H1 (cell line): ENCODE data around the gene NUP210L. TPM values are rescaled to one million over a fixed set of nuclear protein-coding genes. Genes with fewer than 3 reads are reported as not detected.

ENCODE experiments used
- CTCF ChIA-PET: fragments of 300-600 bp; sonication (Branson Sonifier 250); formaldehyde crosslinking; loops from one replicate; lab custom pipeline; 2021; ENCODE audit not compliant: partially characterized antibody; lab: Charles Lee
- POLR2A ChIA-PET: fragments of 300-600 bp; sonication (Branson Sonifier 250); formaldehyde crosslinking; loops from one replicate; lab custom pipeline; 2021; ENCODE audit warnings: inconsistent platforms; ENCODE audit not compliant: partially characterized antibody; lab: Charles Lee
- DNase-seq, 2 experiments: peaks; one replicate each; pipeline versions ENCODE4 v3.0.0 to v3.0.0-alpha.2; 2010 to 2022; ENCODE audit warnings: low spot score in 2 of 2, low read depth in 1 of 2, mixed read lengths in 1 of 2
- FAIRE-seq: peaks from 2 replicates; lab custom pipeline; 2011; peaks lifted over from hg19 to GRCh38; lab: Jason Lieb, UNC
- H2AFZ ChIP-seq: 2 replicates; pipeline ENCODE4 v1.8.1; 2012; ENCODE audit warnings: low read length, inconsistent platforms
- H2AK5ac ChIP-seq: 2 replicates; pipeline ENCODE4 v1.6.1; 2013; ENCODE audit warnings: low read depth, low read length
- H2BK120ac ChIP-seq: replicated peaks from 2 replicates; pipeline ENCODE3; 2013; ENCODE audit warnings: low read depth, low read length, inconsistent platforms
- H2BK12ac ChIP-seq: 2 replicates; pipeline ENCODE4 v1.6.1; 2013; ENCODE audit warnings: low read depth, low read length
- H2BK15ac ChIP-seq: 2 replicates; pipeline ENCODE4 v1.6.1; 2013; ENCODE audit warnings: low read length
- H2BK20ac ChIP-seq: 2 replicates; pipeline ENCODE4 v1.6.1; 2013; ENCODE audit warnings: low read length
- H2BK5ac ChIP-seq: 2 replicates; pipeline ENCODE4 v1.6.1; 2013; ENCODE audit warnings: low read depth, low read length
- H3K14ac ChIP-seq: 2 replicates; pipeline ENCODE4 v1.6.1; 2013; ENCODE audit warnings: inconsistent platforms; ENCODE audit not compliant: insufficient read length
- H3K18ac ChIP-seq: 2 replicates; pipeline ENCODE4 v1.6.1; 2013; ENCODE audit warnings: low read length; ENCODE audit errors: extremely low read depth
- H3K23ac ChIP-seq: 2 replicates; pipeline ENCODE4 v1.6.1; 2013; ENCODE audit warnings: inconsistent platforms; ENCODE audit not compliant: insufficient read length
- H3K23me2 ChIP-seq: 2 replicates; pipeline ENCODE4 v1.6.1; 2013; ENCODE audit warnings: low read depth, low read length
- H3K27ac ChIP-seq: 2 replicates; pipeline ENCODE4 v1.6.1; 2011; ENCODE audit warnings: low read depth, low read length, inconsistent platforms
- H3K27me3 ChIP-seq, 4 experiments: replicated peaks in 1 of 4; 1 replicate in 1 of 4; 2 replicates in 3 of 4; pipeline versions ENCODE4 v1.6.1 to v1.8.1; 2011 to 2013; ENCODE audit warnings: low read length in 3 of 4, mild to moderate bottlenecking in 3 of 4, inconsistent platforms in 2 of 4, mixed read lengths in 2 of 4, moderate library complexity in 1 of 4; ENCODE audit not compliant: control insufficient read depth in 3 of 4, insufficient read depth in 3 of 4; ENCODE audit errors: extremely low read depth in 1 of 4
- H3K36me3 ChIP-seq, 4 experiments: 2 replicates each; pipeline versions ENCODE4 v1.6.1 to v1.8.1; 2011 to 2013; ENCODE audit warnings: mild to moderate bottlenecking in 4 of 4, low read length in 3 of 4, moderate library complexity in 2 of 4, control low read depth in 1 of 4, inconsistent platforms in 1 of 4; ENCODE audit not compliant: insufficient read depth in 4 of 4, control insufficient read depth in 2 of 4
- H3K4ac ChIP-seq: replicated peaks from 2 replicates; pipeline ENCODE3; 2013; ENCODE audit warnings: low read length, low read depth, mixed read lengths, inconsistent platforms; ENCODE audit not compliant: insufficient read length
- H3K4me1 ChIP-seq, 4 experiments: replicated peaks in 1 of 4; 1 replicate in 1 of 4; 2 replicates in 3 of 4; pipeline versions ENCODE4 v1.6.1 to v1.8.1; 2011 to 2013; ENCODE audit warnings: low read length in 3 of 4, inconsistent platforms in 2 of 4, mixed read lengths in 1 of 4; ENCODE audit not compliant: insufficient read depth in 4 of 4, control insufficient read depth in 3 of 4
- H3K4me2 ChIP-seq, 2 experiments: 2 replicates each; pipeline versions ENCODE4 v1.6.1 to v1.8.1; 2011 to 2013; ENCODE audit warnings: low read depth in 2 of 2, low read length in 2 of 2, control low read depth in 1 of 2, inconsistent platforms in 1 of 2, mild to moderate bottlenecking in 1 of 2; ENCODE audit not compliant: insufficient read depth in 1 of 2
- H3K4me3 ChIP-seq, 4 experiments: fragments of 200-600, 300-600 bp in 1 of 4; sonication (generic), shearing (Covaris generic), sonication (Bioruptor Twin) in 1 of 4; 2 replicates each; pipeline versions ENCODE4 v1.5.1 to v1.8.1; 2011 to 2016; ENCODE audit warnings: low read length in 4 of 4, low read depth in 3 of 4, control low read depth in 2 of 4, inconsistent platforms in 2 of 4, mild to moderate bottlenecking in 2 of 4, mixed read lengths in 1 of 4, moderate library complexity in 1 of 4; ENCODE audit not compliant: insufficient read depth in 2 of 4; ENCODE audit errors: extremely low read depth in 1 of 4
- H3K56ac ChIP-seq: replicated peaks from 2 replicates; pipeline ENCODE3; 2013; ENCODE audit warnings: low read depth, mild to moderate bottlenecking, mixed read lengths, low read length, inconsistent platforms; ENCODE audit not compliant: insufficient read length
- H3K79me1 ChIP-seq: 2 replicates; pipeline ENCODE4 v1.6.1; 2013; ENCODE audit warnings: low read depth, low read length, control low read depth
- H3K79me2 ChIP-seq, 2 experiments: 2 replicates each; pipeline versions ENCODE4 v1.6.1 to v1.8.1; 2012 to 2013; ENCODE audit warnings: low read length in 2 of 2, mild to moderate bottlenecking in 2 of 2, inconsistent platforms in 1 of 2; ENCODE audit not compliant: insufficient read depth in 2 of 2, control insufficient read depth in 1 of 2
- H3K9ac ChIP-seq, 4 experiments: replicated peaks in 1 of 4; 1 replicate in 1 of 4; 2 replicates in 3 of 4; pipeline versions ENCODE4 v1.6.1 to v1.8.1; 2011 to 2013; ENCODE audit warnings: low read depth in 3 of 4, low read length in 3 of 4, control low read depth in 2 of 4, mild to moderate bottlenecking in 2 of 4, moderate library complexity in 2 of 4, inconsistent platforms in 1 of 4; ENCODE audit errors: extremely low read depth in 1 of 4
- H3K9me3 ChIP-seq, 2 experiments: 2 replicates each; pipeline versions ENCODE4 v1.6.1 to v1.8.1; 2012 to 2013; ENCODE audit warnings: mild to moderate bottlenecking in 2 of 2, moderate library complexity in 2 of 2, control low read depth in 1 of 2, inconsistent platforms in 1 of 2, low read depth in 1 of 2, low read length in 1 of 2, mixed read lengths in 1 of 2; ENCODE audit not compliant: insufficient read depth in 2 of 2
- H4K20me1 ChIP-seq, 2 experiments: replicated peaks in 1 of 2; 2 replicates each; pipeline versions ENCODE3 to v1.8.1; 2011 to 2013; ENCODE audit warnings: inconsistent platforms in 2 of 2, low read length in 2 of 2, mild to moderate bottlenecking in 1 of 2; ENCODE audit not compliant: insufficient read depth in 2 of 2, control insufficient read depth in 1 of 2
- H4K5ac ChIP-seq: 2 replicates; pipeline ENCODE4 v1.6.1; 2013; ENCODE audit warnings: low read length, low read depth, mixed read lengths, inconsistent platforms; ENCODE audit not compliant: insufficient read length
- H4K8ac ChIP-seq: 2 replicates; pipeline ENCODE4 v1.8.0; 2013; ENCODE audit warnings: mild to moderate bottlenecking, moderate library complexity, low read length, inconsistent platforms; ENCODE audit not compliant: insufficient read depth; ENCODE audit errors: extremely low read depth
- H4K91ac ChIP-seq: replicated peaks from 2 replicates; pipeline ENCODE3; 2013; ENCODE audit warnings: low read length, mixed read lengths, inconsistent platforms; ENCODE audit not compliant: insufficient read length
- CREB1 ChIP-seq: IDR thresholded peaks from 2 replicates; pipeline ENCODE4 v1.6.1; 2012; ENCODE audit warnings: inconsistent platforms
- TEAD4 ChIP-seq: IDR thresholded peaks from 2 replicates; pipeline ENCODE4 v1.6.1; 2012; ENCODE audit warnings: low read depth, low read length, inconsistent platforms, mixed read lengths
- WGBS, 2 experiments: shearing (Covaris generic) in 1 of 2; methylation state at CpG; one replicate each; pipeline versions ENCODE4 v1.1.6 to v1.1.7; 2013 to 2015; ENCODE audit warnings: low lambda C conversion rate in 2 of 2, mixed read lengths in 2 of 2, inconsistent platforms in 1 of 2, low coverage in 1 of 2, missing lambda C conversion rate in 1 of 2; ENCODE audit not compliant: insufficient replicate concordance in 2 of 2, insufficient coverage in 1 of 2, insufficient read length in 1 of 2; ENCODE audit errors: extremely low coverage in 1 of 2, missing lambda C conversion rate in 1 of 2; 5-methylcytosine and 5-hydroxymethylcytosine counted together
- polyA plus RNA-seq, 7 experiments: library from polyadenylated mRNA; depleted of rRNA in 3 of 7; stranded (reverse) in 5 of 7; unstranded in 2 of 7; fragments of >200 nt in 5 of 7; fragments of 200-250 nt in 2 of 7; gene quantifications; 1 replicate in 5 of 7; 2 replicates in 1 of 7; 4 replicates in 1 of 7; pipeline versions ENCODE4 v1.2.1 to v1.2.3, GENCODE V29; 2011 to 2013; ENCODE audit warnings: missing spikeins in 2 of 7, mixed read lengths in 2 of 7
- total RNA-seq: library from RNA; stranded (reverse); fragmentation: NEBNext Ultra II Directional; extraction: Animal tissue kit (Norgen Biotek cat#: 25700); gene quantifications from 2 replicates; pipeline ENCODE4 v1.2.1, GENCODE V29; 2021
- TF ChIP-seq, protein P1 (sequence below): IDR thresholded peaks from 2 replicates; pipeline ENCODE4 v1.6.1; 2012; ENCODE audit warnings: low read length, inconsistent platforms

NUP210L gene
- total and polyA plus RNA-seq, 2 of the 8 experiments (the other 6 are each of a cell fraction or from before 2014, with no cell fraction given): not detected

- H2BK20ac ChIP-seq: no peak overlapping the region
- H3K27me3 ChIP-seq: no peaks in the 10 kb centered on the region
- peaks cover 5 to 49% (median 28%) of the 10 kb centered on the region in 4 experiments; a peak in 7 of 8 replicates for H3K36me3 ChIP-seq
- no peaks in the 10 kb centered on the region for H3K79me1 ChIP-seq
- H4K20me1 ChIP-seq: peaks cover 0 to 5% of the 10 kb centered on the region in 2 experiments
- H3K23ac ChIP-seq: no peak overlapping the region
- H3K4ac ChIP-seq: no peak overlapping the region
- H3K4me1 ChIP-seq: peaks cover 0 to 3% (median 0%) of the 10 kb centered on the region in 4 experiments; a peak in 1 of 7 replicates
- peaks cover 0 to 4% of the 10 kb centered on the region in 2 experiments; a peak in 2 of 4 replicates for H3K79me2 ChIP-seq
- H3K23me2 ChIP-seq: no peaks in the 10 kb centered on the region; the same call in 1 of the 2 replicates
- H3K4me2 ChIP-seq: no peak overlapping the region
- H3K4me3 ChIP-seq: no peak overlapping the region
- no peak overlapping the region for H4K91ac ChIP-seq
- H3K14ac ChIP-seq: no peak overlapping the region
- H2AFZ ChIP-seq: no peak overlapping the region
- POLR2A ChIA-PET: interaction anchor here (1.2 to 5.5 kb wide), 8 partner anchors 12 to 164 kb away, joined by 3 to 35 read pairs (median 6); partner anchors contain the start of gene RPS27
- H2BK5ac ChIP-seq: no peak overlapping the region
- H2BK12ac ChIP-seq: no peak overlapping the region
- no peak overlapping the region for H3K27ac ChIP-seq
- H2BK15ac ChIP-seq: no peak overlapping the region
- WGBS, 2 experiments: 91% methylated on average over 9 of the region's 9 CpGs; no CpG with 5 or more reads in 1 of the 2 experiments
- no peaks in the 10 kb centered on the region for H3K9me3 ChIP-seq
- TF ChIP-seq, protein P1, sequence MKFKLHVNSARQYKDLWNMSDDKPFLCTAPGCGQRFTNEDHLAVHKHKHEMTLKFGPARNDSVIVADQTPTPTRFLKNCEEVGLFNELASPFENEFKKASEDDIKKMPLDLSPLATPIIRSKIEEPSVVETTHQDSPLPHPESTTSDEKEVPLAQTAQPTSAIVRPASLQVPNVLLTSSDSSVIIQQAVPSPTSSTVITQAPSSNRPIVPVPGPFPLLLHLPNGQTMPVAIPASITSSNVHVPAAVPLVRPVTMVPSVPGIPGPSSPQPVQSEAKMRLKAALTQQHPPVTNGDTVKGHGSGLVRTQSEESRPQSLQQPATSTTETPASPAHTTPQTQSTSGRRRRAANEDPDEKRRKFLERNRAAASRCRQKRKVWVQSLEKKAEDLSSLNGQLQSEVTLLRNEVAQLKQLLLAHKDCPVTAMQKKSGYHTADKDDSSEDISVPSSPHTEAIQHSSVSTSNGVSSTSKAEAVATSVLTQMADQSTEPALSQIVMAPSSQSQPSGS: no peak
- TF ChIP-seq TEAD4 (no peak), CREB1 (no peak)
- CTCF ChIA-PET: interaction anchor here (0.6 kb wide), 1 partner anchor 128 kb away, joined by 3 read pairs; no protein-coding TSS in a partner anchor
- H3K9ac ChIP-seq: no peak overlapping the region
- no peak overlapping the region for H3K18ac ChIP-seq
- H2BK120ac ChIP-seq: no peak overlapping the region
- FAIRE-seq (no peak), DNase-seq (no peak)
- H3K56ac ChIP-seq: no peak overlapping the region
- no peak overlapping the region for H4K8ac ChIP-seq
- H2AK5ac ChIP-seq: no peak overlapping the region
- H4K5ac ChIP-seq: no peak overlapping the region
Observed at GRCh38 chr1:154155251-154155650, 378 bp upstream of the NUP210L start.
